Muscle layer of duodenum (tissue), 2 donors: ENCODE data around the gene HMOX1.
A peak's percentile ranks its signal among the peaks of the same experiment; 100 is the strongest.

Experiments
- H3K27ac ChIP-seq: one replicate; pipeline ENCODE4 v1.7.0; 2013; ENCODE audit warnings: mild to moderate bottlenecking, low read length
- H3K27me3 ChIP-seq: one replicate; pipeline ENCODE4 v1.7.0; 2013; ENCODE audit warnings: low read depth, mild to moderate bottlenecking, control low read depth, low read length
- H3K36me3 ChIP-seq, 2 donors: one replicate each; pipeline ENCODE4 v1.7.0; 2013; ENCODE audit warnings: low read length in 2 of 2, control low read depth in 1 of 2, mild to moderate bottlenecking in 1 of 2; ENCODE audit not compliant: insufficient read depth in 2 of 2, control insufficient read depth in 1 of 2
- H3K4me1 ChIP-seq, 2 donors: one replicate each; pipeline ENCODE4 v1.7.0; 2013; ENCODE audit warnings: low read length in 2 of 2, mild to moderate bottlenecking in 2 of 2, control low read depth in 1 of 2, moderate library complexity in 1 of 2; ENCODE audit not compliant: insufficient read depth in 2 of 2, control insufficient read depth in 1 of 2
- H3K4me3 ChIP-seq, 2 donors: one replicate each; pipeline ENCODE4 v1.7.0; 2013; ENCODE audit warnings: low read length in 2 of 2, low read depth in 1 of 2, mild to moderate bottlenecking in 1 of 2
- H3K9me3 ChIP-seq, 2 donors: one replicate each; pipeline ENCODE4 v1.7.0; 2013; ENCODE audit warnings: low read length in 2 of 2, control low read depth in 1 of 2, mild to moderate bottlenecking in 1 of 2; ENCODE audit not compliant: control insufficient read depth in 1 of 2
- donor health status: healthy.

The HMOX1 gene

GRCh38 chr22:35398591-35398973 lies 17.7 kb downstream of the HMOX1 start:
- Histone ChIP-seq H3K36me3 (peaks cover 5 to 7% of the 10 kb centered on the region in 2 donors), H3K4me3 (no peak overlapping the region), H3K27me3 (no peaks in the 10 kb centered on the region), H3K9me3 (no peaks in the 10 kb centered on the region), H3K4me1 (peaks cover 0 to 9% of the 10 kb centered on the region in 2 donors), H3K27ac (no peak overlapping the region)

- Histone ChIP-seq H3K9me3 (no peaks in the 10 kb centered on the region), H3K4me3 (peak overlapping the region; percentile 86 to 100), H3K27me3 (no peaks in the 10 kb centered on the region), H3K4me1 (peaks cover 0 to 9% of the 10 kb centered on the region in 2 donors), H3K36me3 (peaks cover 5 to 13% of the 10 kb centered on the region in 2 donors), H3K27ac (no peak overlapping the region)
These were observed 18.3 kb downstream of the HMOX1 start for GRCh38 chr22:35399114-35399677.

DNA sequence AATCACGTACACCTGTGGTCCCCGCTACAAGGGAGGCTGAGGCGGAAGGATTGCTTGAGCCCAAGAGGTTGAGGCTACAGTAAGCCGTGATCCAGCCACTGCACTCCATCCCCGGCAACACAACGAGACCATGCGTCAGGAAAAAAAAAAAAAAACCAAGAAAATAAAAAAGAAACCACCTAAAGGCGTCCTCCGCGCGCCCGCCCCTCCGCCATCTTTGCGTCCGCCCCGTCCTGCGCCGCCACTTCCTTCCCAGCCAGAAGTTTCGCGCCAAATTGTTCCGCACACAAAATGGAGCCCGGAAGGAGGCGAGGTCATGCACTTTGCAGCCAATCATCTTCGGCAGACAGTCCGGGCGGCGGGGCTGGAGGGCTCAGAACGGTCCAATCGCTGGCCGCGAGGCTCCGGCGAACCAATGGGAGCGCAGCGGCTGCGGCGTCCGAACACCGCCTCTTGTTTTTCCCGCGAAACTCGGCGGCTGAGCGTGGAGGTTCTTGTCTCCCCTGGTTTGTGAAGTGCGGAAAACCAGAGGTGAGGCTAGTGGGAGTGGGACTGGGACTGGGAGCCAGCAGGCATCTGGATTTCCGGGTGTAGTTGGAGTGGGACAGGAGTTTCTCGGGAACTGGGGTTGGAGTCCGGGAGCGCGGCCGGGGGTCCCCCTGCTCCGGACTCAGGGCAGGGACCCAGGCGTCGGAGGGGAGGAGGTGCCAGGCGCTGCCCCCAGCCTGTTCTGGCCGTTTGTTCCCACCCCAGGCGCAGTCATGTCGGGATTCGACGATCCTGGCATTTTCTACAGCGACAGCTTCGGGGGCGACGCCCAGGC lies 19.0 kb downstream of the HMOX1 start, which contains the start of gene MCM5:
MCM5 (plus strand) TSS at position 463 of the 823 bp plus-strand sequence; CDS start at position 762, 299 bp downstream.
- peak within 1 kb of the TSS; percentile 86 to 100 for H3K4me3 ChIP-seq
- H3K36me3 ChIP-seq: peaks cover 5 to 18% of the 10 kb centered on the region in 2 donors
- peaks cover 0 to 9% of the 10 kb centered on the region in 2 donors for H3K4me1 ChIP-seq
- H3K27me3 ChIP-seq: no peaks in the 10 kb centered on the region
- no peaks in the 10 kb centered on the region for H3K9me3 ChIP-seq
- no peak within 1 kb of the TSS for H3K27ac ChIP-seq

DNA sequence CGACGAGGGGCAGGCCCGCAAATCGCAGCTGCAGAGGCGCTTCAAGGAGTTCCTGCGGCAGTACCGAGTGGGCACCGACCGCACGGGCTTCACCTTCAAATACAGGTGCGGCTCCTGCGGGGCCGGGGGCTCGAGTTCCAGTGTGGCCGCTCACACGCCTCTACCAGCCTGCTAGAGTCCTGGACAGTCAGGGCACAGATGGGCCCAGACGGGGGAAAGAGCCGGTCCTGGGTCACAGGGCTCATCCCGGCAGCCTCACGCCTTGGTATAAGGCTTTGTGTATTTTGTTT lies 19.6 kb downstream of the HMOX1 start:
- Histone ChIP-seq H3K36me3 (peaks cover 5 to 18% of the 10 kb centered on the region in 2 donors), H3K27ac (no peak overlapping the region), H3K9me3 (no peaks in the 10 kb centered on the region)

DNA sequence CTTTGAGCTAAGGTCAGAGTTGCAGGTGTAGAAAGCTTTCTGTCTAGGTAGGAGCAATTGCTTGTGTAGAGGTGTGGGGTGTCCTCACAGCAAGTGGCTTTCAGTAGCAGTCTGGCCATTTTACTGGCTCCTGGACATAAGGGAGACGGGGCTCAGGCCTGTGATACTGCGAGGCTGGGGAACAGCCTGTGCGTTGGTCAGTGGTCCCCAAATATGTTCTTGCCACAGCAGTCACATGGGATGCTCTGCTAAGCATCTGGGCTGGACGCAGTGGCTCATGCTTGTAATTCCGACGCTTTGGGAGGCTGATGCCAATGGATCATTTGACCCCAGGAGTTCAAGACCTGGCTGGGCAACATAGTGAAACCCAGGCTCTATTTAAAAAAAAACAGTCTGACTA lies 21.0 kb downstream of the HMOX1 start:
- Histone ChIP-seq H3K4me3 (no peak overlapping the region), H3K27ac (no peak overlapping the region)

More for the DNA sequence above, 19.6 kb downstream of the HMOX1 start:
- H3K4me1 ChIP-seq: peaks cover 0 to 9% of the 10 kb centered on the region in 2 donors
- H3K4me3 ChIP-seq: peak overlapping the region; percentile 86 to 100
- no peaks in the 10 kb centered on the region for H3K27me3 ChIP-seq

GRCh38 chr22:35403356-35403755 lies 22.5 kb downstream of the HMOX1 start:
- no peak overlapping the region for H3K4me3 ChIP-seq
- H3K27ac ChIP-seq: no peak overlapping the region
- H3K36me3 ChIP-seq: peaks cover 15 to 43% of the 10 kb centered on the region in 2 donors
- H3K9me3 ChIP-seq: no peaks in the 10 kb centered on the region
- H3K4me1 ChIP-seq: peaks cover 0 to 9% of the 10 kb centered on the region in 2 donors
- no peaks in the 10 kb centered on the region for H3K27me3 ChIP-seq

More for the DNA sequence above, 21.0 kb downstream of the HMOX1 start:
- no peaks in the 10 kb centered on the region for H3K9me3 ChIP-seq
- H3K36me3 ChIP-seq: peaks cover 10 to 29% of the 10 kb centered on the region in 2 donors
- H3K4me1 ChIP-seq: peaks cover 0 to 9% of the 10 kb centered on the region in 2 donors
- no peaks in the 10 kb centered on the region for H3K27me3 ChIP-seq

- Histone ChIP-seq H3K4me3 (no peak overlapping the region), H3K36me3 (peaks cover 19 to 47% of the 10 kb centered on the region in 2 donors), H3K4me1 (peaks cover 0 to 8% of the 10 kb centered on the region in 2 donors), H3K9me3 (no peaks in the 10 kb centered on the region), H3K27ac (no peak overlapping the region), H3K27me3 (no peaks in the 10 kb centered on the region)
These were observed 23.3 kb downstream of the HMOX1 start for GRCh38 chr22:35404176-35404575.

DNA sequence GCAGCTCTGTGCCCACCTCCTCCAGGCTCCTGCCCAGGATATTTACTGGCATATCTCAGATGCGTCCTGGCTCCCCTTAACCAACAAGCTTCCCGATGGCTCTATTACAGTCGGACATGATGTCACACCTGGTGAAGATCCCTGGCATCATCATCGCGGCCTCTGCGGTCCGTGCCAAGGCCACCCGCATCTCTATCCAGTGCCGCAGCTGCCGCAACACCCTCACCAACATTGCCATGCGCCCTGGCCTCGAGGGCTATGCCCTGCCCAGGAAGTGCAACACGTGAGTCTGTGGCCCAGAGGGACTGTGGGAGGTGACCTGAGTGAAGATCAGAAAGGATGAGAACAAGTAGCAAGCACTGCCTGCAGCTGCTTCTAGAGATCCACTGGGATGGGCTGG lies 25.5 kb downstream of the HMOX1 start:
- Histone ChIP-seq H3K27me3 (no peaks in the 10 kb centered on the region), H3K9me3 (no peaks in the 10 kb centered on the region), H3K4me1 (no peaks in the 10 kb centered on the region), H3K4me3 (no peak overlapping the region), H3K27ac (no peak overlapping the region), H3K36me3 (peaks cover 26 to 65% of the 10 kb centered on the region in 2 donors)

- Histone ChIP-seq H3K4me3 (no peak overlapping the region), H3K9me3 (no peaks in the 10 kb centered on the region), H3K27ac (no peak overlapping the region), H3K4me1 (no peaks in the 10 kb centered on the region), H3K36me3 (peaks cover 31 to 74% of the 10 kb centered on the region in 2 donors), H3K27me3 (no peaks in the 10 kb centered on the region)
These were observed 26.5 kb downstream of the HMOX1 start for GRCh38 chr22:35407362-35407761.

- Histone ChIP-seq H3K27ac (no peak overlapping the region), H3K36me3 (peaks cover 38 to 73% of the 10 kb centered on the region in 2 donors), H3K4me1 (no peaks in the 10 kb centered on the region), H3K4me3 (no peak overlapping the region), H3K9me3 (no peaks in the 10 kb centered on the region), H3K27me3 (no peaks in the 10 kb centered on the region)
These were observed 29.1 kb downstream of the HMOX1 start for GRCh38 chr22:35409783-35410662.

- Histone ChIP-seq H3K9me3 (no peaks in the 10 kb centered on the region), H3K4me1 (no peaks in the 10 kb centered on the region), H3K4me3 (no peak overlapping the region), H3K36me3 (peaks cover 38 to 79% of the 10 kb centered on the region in 2 donors), H3K27ac (no peak overlapping the region), H3K27me3 (no peaks in the 10 kb centered on the region)
These were observed 29.8 kb downstream of the HMOX1 start for GRCh38 chr22:35410663-35411034.
